Measurements from ENCODE around the gene HAT1.
A peak's percentile ranks its signal among the peaks of the same experiment; 100 is the strongest.
"Not testable (repeated sequence)": the region's sequence is repeated elsewhere in the genome, so short reads cannot be mapped to it uniquely, and the experiment has no call there.

The HAT1 gene

DNA sequence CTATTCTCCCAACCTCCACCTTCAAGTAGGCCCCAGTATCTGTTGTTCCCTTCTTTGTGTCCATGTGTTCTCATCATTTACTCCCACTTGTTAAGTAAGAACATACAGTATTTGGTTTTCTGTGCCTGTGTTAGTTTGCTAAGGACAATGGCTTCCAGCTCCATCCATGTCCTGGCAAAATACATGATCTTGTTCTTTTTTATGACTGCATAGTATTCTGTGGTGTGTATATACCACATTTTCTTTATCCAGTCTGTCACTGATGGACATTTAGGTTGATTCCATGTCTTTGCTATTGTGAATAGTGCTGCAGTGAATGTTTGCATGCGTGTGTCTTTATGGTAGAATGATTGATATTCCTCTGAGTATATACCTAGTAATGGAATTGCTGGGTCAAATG, 61.7 kb downstream of the HAT1 start:
- DNase-seq, result not testable (repeated sequence)

DNA sequence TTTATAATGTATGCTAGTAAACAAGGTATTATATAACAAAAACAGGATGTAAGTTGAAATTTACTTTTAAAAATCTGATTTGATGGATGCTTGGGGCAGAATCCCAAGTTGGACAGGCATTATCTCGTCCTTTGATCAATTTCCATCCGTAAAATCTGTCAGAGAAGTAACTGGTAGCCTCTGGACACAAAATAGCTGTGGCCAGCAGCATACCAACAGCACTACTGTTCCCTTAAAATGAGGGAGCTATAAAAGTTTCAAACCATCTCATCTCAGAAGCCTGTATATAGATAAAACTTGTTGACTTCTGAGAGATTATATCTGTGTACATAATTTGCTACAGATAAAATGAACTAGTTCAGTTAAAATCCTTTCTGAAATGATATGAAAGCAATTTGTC, 62.8 kb downstream of the HAT1 start:
- no peak for DNase-seq

DNA sequence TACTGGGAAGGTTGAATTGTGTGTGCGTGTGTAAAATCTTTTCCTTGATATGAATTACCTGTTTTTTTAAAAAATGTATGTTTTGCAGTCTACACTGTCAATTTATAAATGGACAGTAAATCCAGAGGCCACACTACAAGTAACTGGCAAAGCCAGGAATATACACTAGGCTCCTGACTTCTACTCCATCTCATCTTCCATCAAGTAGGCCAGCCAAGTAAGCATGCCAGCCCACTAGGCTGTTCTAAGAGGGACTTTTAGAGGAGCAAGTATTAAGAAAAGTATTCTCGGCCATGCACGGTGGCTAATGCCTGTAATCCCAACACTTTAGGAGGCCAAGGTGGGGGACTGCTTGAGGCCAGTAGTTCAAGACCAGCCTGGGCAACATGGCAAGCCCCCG, 64.5 kb downstream of the HAT1 start:
- no peak for DNase-seq

GRCh38 chr2:171991027-171991426, 68.8 kb downstream of the HAT1 start:
- DNase-seq, result no peak

- no peak for DNase-seq
Observed at GRCh38 chr2:171995586-171995985, 73.3 kb downstream of the HAT1 start.

GRCh38 chr2:171996021-171996420, 73.8 kb downstream of the HAT1 start:
- DNase-seq, result no peak

- DNase-seq, result not testable (repeated sequence)
Observed at GRCh38 chr2:171997031-171997430, 74.8 kb downstream of the HAT1 start.

GRCh38 chr2:171999161-171999560, 76.9 kb downstream of the HAT1 start:
- no peak for DNase-seq

GRCh38 chr2:171999604-172000469, 77.6 kb downstream of the HAT1 start, which contains the start of gene METAP1D:
TSS of gene METAP1D (plus strand) at chr2:171999953. CDS start at chr2:171999970, 17 bp downstream.
- peak; percentile 95 for DNase-seq

GRCh38 chr2:172000696-172001361, 78.6 kb downstream of the HAT1 start:
- DNase-seq, result no peak

DNA sequence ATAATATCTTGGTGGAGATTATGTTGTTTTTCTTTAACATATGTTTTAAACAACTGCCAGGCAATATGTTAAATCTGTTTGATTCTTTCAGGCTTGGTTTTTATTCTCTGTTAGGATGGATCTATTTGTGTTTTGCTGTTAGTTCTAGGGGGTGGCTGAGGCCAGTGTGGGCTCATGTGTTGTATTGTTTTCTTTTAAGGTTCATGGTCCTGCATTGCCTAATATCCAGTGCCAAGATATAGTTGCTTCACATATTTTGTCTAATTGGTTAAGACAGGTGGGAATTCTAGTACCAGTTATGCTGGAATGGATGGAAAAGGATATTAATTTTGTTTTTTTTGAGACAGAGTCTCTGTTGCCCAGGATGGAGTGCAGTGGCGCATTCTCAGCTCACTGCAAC, 85.1 kb downstream of the HAT1 start:
- no peak for DNase-seq

- no peak for DNase-seq
Observed at GRCh38 chr2:172009823-172010222, 87.6 kb downstream of the HAT1 start.

DNA sequence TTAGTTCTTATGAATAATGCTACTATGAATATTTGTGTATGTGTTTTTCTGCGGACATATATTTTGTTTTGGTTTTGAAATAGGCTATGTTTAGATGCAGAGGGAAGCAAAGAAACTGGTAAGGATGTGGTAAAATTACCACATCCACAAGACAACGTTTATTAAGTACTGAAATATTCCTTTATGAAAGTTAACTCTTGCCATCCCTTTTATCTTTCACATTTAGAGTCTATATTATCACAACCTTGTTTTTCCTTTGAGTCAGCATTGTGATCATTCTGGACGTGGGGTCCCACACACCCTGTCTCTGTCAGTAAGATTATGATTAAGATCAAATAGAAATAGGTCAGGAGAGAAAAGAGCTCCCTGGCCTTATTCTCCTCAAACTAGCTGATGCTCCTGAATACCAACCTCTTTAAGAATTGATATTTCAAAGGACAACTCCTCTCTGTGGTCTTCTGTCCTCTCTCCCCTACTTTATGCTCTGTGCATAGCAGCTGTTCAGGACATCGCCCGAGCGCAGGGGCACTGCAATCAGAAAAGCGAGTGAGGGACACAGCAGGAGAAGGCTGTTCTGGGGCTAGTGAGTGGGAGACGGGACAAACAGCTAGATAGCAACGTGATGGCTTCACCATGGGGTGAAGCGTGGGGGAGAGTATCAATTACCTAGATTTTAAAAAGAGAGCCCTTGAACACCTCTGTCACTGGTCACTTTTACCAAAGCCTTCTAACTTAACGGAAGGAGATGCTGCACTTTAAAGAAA, 89.7 kb downstream of the HAT1 start:
- no peak for DNase-seq

DNA sequence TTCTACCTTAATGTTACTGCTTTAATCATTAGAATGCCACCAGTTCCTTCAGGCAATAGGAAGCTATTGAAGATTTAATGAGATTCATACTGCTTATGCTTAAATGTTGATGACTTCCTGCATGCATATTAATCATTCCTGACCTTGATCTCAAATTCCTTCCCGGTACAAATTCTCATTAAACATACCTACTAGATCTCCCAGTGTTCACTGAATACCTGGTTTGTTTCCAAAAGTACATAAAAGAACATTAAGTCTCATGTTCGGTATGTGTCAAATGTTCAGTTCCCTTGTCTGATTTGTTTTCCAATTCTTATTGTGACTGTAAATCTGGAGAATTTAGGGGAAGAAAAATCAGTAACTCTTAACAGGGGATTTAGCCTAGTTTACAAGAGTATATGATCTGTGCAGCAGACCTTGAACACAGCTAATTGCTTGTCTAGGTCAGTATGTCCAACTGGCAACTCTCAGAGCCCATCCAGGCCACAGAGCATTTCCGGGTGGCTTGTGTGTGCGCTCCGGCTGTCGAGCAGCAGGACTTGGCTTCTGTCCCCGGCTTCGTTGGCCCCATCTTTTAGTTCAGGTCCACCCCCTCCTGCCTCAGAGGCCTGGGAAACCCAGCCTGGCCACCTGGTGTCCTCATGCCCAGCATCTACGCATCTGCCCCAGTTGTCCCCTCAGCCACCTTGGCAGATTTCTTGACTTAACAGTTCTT, 90.6 kb downstream of the HAT1 start:
- DNase-seq, result no peak

- no peak for DNase-seq
Observed at GRCh38 chr2:172013396-172013795, 91.1 kb downstream of the HAT1 start.

DNA sequence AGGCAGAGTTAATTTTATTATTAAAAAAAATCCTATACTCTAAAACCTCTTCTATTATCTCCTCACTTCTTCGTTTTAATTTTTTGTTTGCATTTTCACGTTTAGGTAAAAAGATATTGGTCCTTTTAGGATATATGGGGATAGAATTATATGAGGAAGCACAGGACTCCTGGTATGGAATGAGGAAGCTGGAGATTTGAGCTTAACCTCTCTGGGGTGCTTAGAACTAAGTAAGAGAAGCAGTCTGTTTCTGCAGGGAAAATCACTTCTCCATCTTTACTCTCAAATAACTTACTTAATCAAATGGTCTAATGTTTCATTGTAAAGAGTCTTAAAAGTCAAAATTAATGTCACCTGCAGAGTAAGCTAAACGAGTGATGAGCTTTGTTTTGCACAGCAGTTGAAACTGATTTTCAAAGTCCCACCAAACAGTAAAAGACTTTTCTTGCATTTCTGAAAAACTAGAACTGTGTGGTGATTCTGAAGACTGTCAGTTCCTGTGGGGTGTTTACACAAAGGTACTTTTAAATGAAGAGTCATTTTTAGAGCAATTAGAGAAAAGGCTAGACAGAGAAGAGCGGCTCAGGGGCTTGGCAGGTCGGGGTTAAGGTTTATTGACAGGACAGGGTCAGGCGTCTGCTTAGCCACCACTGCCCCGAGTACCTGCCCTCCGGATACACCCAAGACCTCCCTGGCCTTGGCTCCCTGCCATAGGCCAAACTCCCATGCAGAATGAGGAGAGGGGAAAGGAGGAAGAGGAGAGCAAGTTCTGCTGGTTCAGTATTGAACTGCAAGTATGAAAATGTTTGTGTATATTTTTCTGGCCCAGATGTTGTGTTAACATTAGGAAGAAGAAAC, 99.0 kb downstream of the HAT1 start:
- no peak for DNase-seq

DNA sequence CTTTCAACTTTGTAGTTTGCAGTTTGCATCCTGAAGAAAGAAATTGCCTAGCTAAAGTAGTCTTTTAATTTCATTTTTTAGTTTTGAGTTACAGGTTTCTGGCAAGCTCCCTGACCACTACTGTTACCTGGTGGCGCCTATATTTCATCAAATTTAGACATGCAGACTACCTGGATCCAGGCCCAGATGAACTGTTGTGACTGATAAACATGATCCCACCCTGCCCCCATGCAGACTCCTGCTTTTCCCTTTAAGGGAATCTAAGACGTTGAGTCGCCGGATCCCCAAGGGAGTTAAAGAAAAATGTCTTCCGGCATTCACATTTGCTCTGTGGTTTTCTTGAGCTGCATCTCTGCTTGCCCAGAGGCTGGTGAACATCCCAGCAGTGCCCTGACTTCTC, 99.7 kb downstream of the HAT1 start:
- no peak for DNase-seq

- no peak for DNase-seq
Observed at GRCh38 chr2:172031536-172031935, 109.3 kb downstream of the HAT1 start.
